Measurements from ENCODE around the gene CACYBP. TPM values are rescaled to one million over a fixed set of nuclear protein-coding genes. Genes with fewer than 3 reads are reported as not detected.
A peak's percentile ranks its signal among the peaks of the same experiment; 100 is the strongest.

The CACYBP gene
- polyA plus RNA-seq, 2 of the 4 experiments (the other 2 are of a cell fraction) = 151 to 253 TPM

- Histone ChIP-seq H3K9me3 (no peaks in the 10 kb centered on the region), H3K4me3 (peak overlapping the region; percentile 90), H3K4me2 (peak overlapping the region; percentile 89), H3K27ac (peak overlapping the region; percentile 95 to 98), H3K4me1 (peaks cover 37% of the 10 kb centered on the region)
- POLR2A ChIA-PET = interaction anchor here (0.5 to 4.5 kb wide), 29 partner anchors 10 to 1208 kb away, joined by 3 to 75 read pairs (median 4); partner anchors contain the start of genes COP1, GAS5, MRPS14 and ZBTB37
- FAIRE-seq (no peak), ATAC-seq (peak; percentile 88 to 92), DNase-seq (ENCODE audit: low read depth in 1 of 2, low spot score in 1 of 2) (peak; percentile 86 to 99)
- WGBS (ENCODE audit: missing lambda C conversion rate) = 2% methylated on average over 42 of the region's 58 CpGs
- CTCF ChIA-PET = interaction anchor here (0.6 to 2.7 kb wide), 24 partner anchors 10 to 741 kb away, joined by 3 to 27 read pairs (median 4); partner anchors contain the start of gene MRPS14
- TF ChIP-seq HOXA7 (CRISPR knock-in tag; IDR thresholded peaks at IDR 0.05) = no peak
- no peak for TF ChIP-seq ELK1 (IDR thresholded peaks at IDR 0.05; ENCODE audit: low read depth, low read length)
- TF ChIP-seq TP53 (CRISPR knock-in tag; IDR thresholded peaks at IDR 0.05) = peak; percentile 92; the same call in 1 of the 2 replicates
- no peak for TF ChIP-seq HDAC2 (IDR thresholded peaks at IDR 0.05)
- no peak for TF ChIP-seq NPAS2 (CRISPR knock-in tag; IDR thresholded peaks at IDR 0.05; ENCODE audit: borderline replicate concordance)
- TF ChIP-seq EHF (CRISPR knock-in tag; IDR thresholded peaks at IDR 0.05) = no peak
- no peak for TF ChIP-seq SREBF2 (IDR thresholded peaks at IDR 0.05)
- TF ChIP-seq CEBPB (IDR thresholded peaks at IDR 0.05) = 0 out of 4 replicates have a peak, but pooled peaks of 1 of the 2 experiments have one; percentile 20
- TF ChIP-seq GATA3 (IDR thresholded peaks at IDR 0.05; ENCODE audit: borderline replicate concordance) = no peak; the same call in 1 of the 2 replicates
- no peak for TF ChIP-seq ZC3H11A (IDR thresholded peaks at IDR 0.05)
- no peak for TF ChIP-seq EP300 (IDR thresholded peaks at IDR 0.05)
- no peak for TF ChIP-seq FOSL2 (IDR thresholded peaks at IDR 0.05)
- TF ChIP-seq FOSL2 (CRISPR knock-in tag; IDR thresholded peaks at IDR 0.05) = 0 out of 2 replicates have a peak, but pooled peaks have one; percentile 22
- peak; percentile 67; the same call in 1 of the 2 replicates for TF ChIP-seq MYC (IDR thresholded peaks at IDR 0.05; ENCODE audit: borderline replicate concordance, low read length)
- peak; percentile 82; the same call in 1 of the 2 replicates for TF ChIP-seq TFCP2L1 (CRISPR knock-in tag; IDR thresholded peaks at IDR 0.05)
- no peak for TF ChIP-seq CHD4 (IDR thresholded peaks at IDR 0.05; ENCODE audit: borderline replicate concordance)
- TF ChIP-seq HES2 (IDR thresholded peaks at IDR 0.05) = no peak
- peak; percentile 61; the same call in 1 of the 2 replicates for TF ChIP-seq REST (IDR thresholded peaks at IDR 0.05)
- TF ChIP-seq KDM1A (IDR thresholded peaks at IDR 0.05; ENCODE audit: low read depth) = no peak
- TF ChIP-seq MAZ (IDR thresholded peaks at IDR 0.05; ENCODE audit: borderline replicate concordance, low read depth, low read length) = no peak
- TF ChIP-seq SMC3 (IDR thresholded peaks at IDR 0.05) = no peak
- peak; percentile 84 for TF ChIP-seq POLR2A (IDR thresholded peaks at IDR 0.05; ENCODE audit: low read length)
- TF ChIP-seq MAX (IDR thresholded peaks at IDR 0.05) = peak; percentile 85
- TF ChIP-seq EHMT2 (IDR thresholded peaks at IDR 0.05; ENCODE audit: low read depth) = no peak
- peak; percentile 96 for TF ChIP-seq PHF8 (IDR thresholded peaks at IDR 0.05; ENCODE audit: borderline replicate concordance, low read depth)
- TF ChIP-seq ESRRA (IDR thresholded peaks at IDR 0.05; ENCODE audit: borderline replicate concordance, low read length) = no peak
- no peak for TF ChIP-seq JUNB (IDR thresholded peaks at IDR 0.05)
- peak; percentile 84; the same call in 2 of the 3 replicates for TF ChIP-seq BCL3 (IDR thresholded peaks at IDR 0.05)
- TF ChIP-seq RAD21 (conservative IDR thresholded peaks at IDR 0.05 in 1 of 2, IDR thresholded peaks at IDR 0.05 in 1 of 2) = no peak
- TF ChIP-seq BHLHE40 (IDR thresholded peaks at IDR 0.05; ENCODE audit: low read depth, low read length) = no peak
- peak; percentile 78 to 89 for TF ChIP-seq JUN (IDR thresholded peaks at IDR 0.05)
- peak; percentile 90 for TF ChIP-seq USF2 (IDR thresholded peaks at IDR 0.05)
- TF ChIP-seq CHD2 (IDR thresholded peaks at IDR 0.05; ENCODE audit: low read length, partially characterized antibody) = peak; percentile 86
Observed at GRCh38 chr1:174999216-174999935, 371 bp upstream of the CACYBP start.

Measured in A549 (cell line).